Astrocyte (in vitro differentiated cells and primary cell): ENCODE measurements around the gene NWD2. TPM values are rescaled to one million over a fixed set of nuclear protein-coding genes. Genes with fewer than 3 reads are reported as not detected.

Experiments
- DNase-seq: peaks from one replicate; pipeline ENCODE4 v3.0.0-alpha.2; 2010; ENCODE audit warnings: low read depth
- FAIRE-seq: peaks from 2 replicates; lab custom pipeline; 2011; peaks lifted over from hg19 to GRCh38; lab: Jason Lieb, UNC
- H2AFZ ChIP-seq: 2 replicates; pipeline ENCODE4 v1.6.0; 2012; ENCODE audit warnings: low read depth, low read length, inconsistent platforms
- H3K27ac ChIP-seq: 2 replicates; pipeline ENCODE4 v1.5.1; 2011; ENCODE audit warnings: low read depth, low read length, inconsistent platforms
- H3K27me3 ChIP-seq: 2 replicates; pipeline ENCODE4 v1.6.0; 2011; ENCODE audit warnings: low read length, inconsistent platforms; ENCODE audit not compliant: insufficient read depth
- H3K36me3 ChIP-seq: 2 replicates; pipeline ENCODE4 v1.5.1; 2011; ENCODE audit warnings: low read length, inconsistent platforms; ENCODE audit not compliant: insufficient read depth
- H3K4me1 ChIP-seq: 2 replicates; pipeline ENCODE4 v1.5.1; 2011; ENCODE audit warnings: low read length, inconsistent platforms; ENCODE audit not compliant: insufficient read depth
- H3K4me2 ChIP-seq: 2 replicates; pipeline ENCODE4 v1.6.0; 2012; ENCODE audit warnings: low read length, inconsistent platforms
- H3K4me3 ChIP-seq: 2 replicates; pipeline ENCODE4 v1.5.1; 2011; ENCODE audit warnings: low read depth, mild to moderate bottlenecking, low read length, inconsistent platforms; ENCODE audit not compliant: insufficient read depth
- H3K79me2 ChIP-seq: 2 replicates; pipeline ENCODE4 v1.6.0; 2012; ENCODE audit warnings: mild to moderate bottlenecking, low read length, inconsistent platforms; ENCODE audit not compliant: insufficient read depth
- H3K9ac ChIP-seq: 2 replicates; pipeline ENCODE4 v1.6.0; 2012; ENCODE audit warnings: mild to moderate bottlenecking, low read length, inconsistent platforms
- H3K9me3 ChIP-seq: 2 replicates; pipeline ENCODE4 v1.5.1; 2012; ENCODE audit warnings: low read depth, mild to moderate bottlenecking, low read length, inconsistent platforms; ENCODE audit not compliant: insufficient read depth
- H4K20me1 ChIP-seq: 2 replicates; pipeline ENCODE4 v1.6.0; 2012; ENCODE audit warnings: low read length, inconsistent platforms; ENCODE audit not compliant: insufficient read depth
- H3K27ac Mint-ChIP-seq: one replicate; pipeline ENCODE4 v1.8.0; 2021; ENCODE audit warnings: mild to moderate bottlenecking, mixed read lengths; ENCODE audit not compliant: unreplicated experiment
- H3K27me3 Mint-ChIP-seq: one replicate; pipeline ENCODE4 v1.8.0; 2021; ENCODE audit warnings: low read depth, mixed read lengths; ENCODE audit not compliant: unreplicated experiment
- H3K36me3 Mint-ChIP-seq: one replicate; pipeline ENCODE4 v1.8.0; 2021; ENCODE audit warnings: low read depth, mixed read lengths; ENCODE audit not compliant: unreplicated experiment
- H3K4me1 Mint-ChIP-seq: one replicate; pipeline ENCODE4 v1.8.0; 2021; ENCODE audit warnings: low read depth, mixed read lengths; ENCODE audit not compliant: unreplicated experiment
- H3K4me3 Mint-ChIP-seq: one replicate; pipeline ENCODE4 v1.8.0; 2021; ENCODE audit warnings: mild to moderate bottlenecking, moderate library complexity, mixed read lengths; ENCODE audit not compliant: unreplicated experiment
- H3K9me3 Mint-ChIP-seq: one replicate; pipeline ENCODE4 v1.8.0; 2021; ENCODE audit warnings: mild to moderate bottlenecking, mixed read lengths; ENCODE audit not compliant: unreplicated experiment
- EZH2 ChIP-seq: IDR thresholded peaks from 2 replicates; pipeline ENCODE4 v1.6.1; 2012; ENCODE audit warnings: mild to moderate bottlenecking, low read length, inconsistent platforms; ENCODE audit not compliant: insufficient read depth
- total RNA-seq: library from RNA; stranded (reverse); gene quantifications from 2 replicates; pipeline ENCODE4 v1.2.1, GENCODE V29; 2021
- TF ChIP-seq, protein P1 (sequence below): IDR thresholded peaks from 2 replicates; pipeline ENCODE4 v1.5.1; 2011; ENCODE audit warnings: low read depth, mild to moderate bottlenecking, inconsistent platforms, low read length, moderate library complexity; ENCODE audit not compliant: insufficient read depth

Gene NWD2
- total RNA-seq, 1 donor from 2014 or later: not detected

DNA sequence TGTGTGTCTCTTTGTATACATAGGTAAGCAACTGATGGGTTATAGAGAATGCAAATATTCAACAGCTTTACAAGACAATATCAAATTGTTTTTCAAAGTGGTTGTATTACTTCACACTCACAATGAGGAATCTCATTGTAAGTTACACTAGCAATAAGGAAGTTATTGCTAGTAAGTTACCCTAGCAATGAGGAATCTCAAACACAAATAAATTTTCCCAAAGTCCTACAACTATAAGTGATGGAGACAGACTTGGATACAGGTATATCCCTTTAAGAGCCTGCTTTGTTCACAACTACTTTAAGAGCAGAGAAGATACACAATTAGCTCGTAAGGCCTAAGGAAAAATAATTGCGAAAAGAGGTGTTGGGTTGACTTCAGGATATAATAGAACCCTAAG is 28.3 kb upstream of the NWD2 start:
- no peaks in the 10 kb centered on the region for H3K9me3 Mint-ChIP-seq
- no peak overlapping the region for H3K4me3 Mint-ChIP-seq
- H3K4me2 ChIP-seq: no peak overlapping the region
- no peaks in the 10 kb centered on the region for H3K4me1 ChIP-seq
- no peaks in the 10 kb centered on the region for H3K36me3 Mint-ChIP-seq
- H3K27me3 ChIP-seq: no peaks in the 10 kb centered on the region
- peaks cover 8% of the 10 kb centered on the region for H3K27me3 Mint-ChIP-seq
- no peaks in the 10 kb centered on the region for H3K79me2 ChIP-seq
- H3K4me1 Mint-ChIP-seq: peaks cover 2% of the 10 kb centered on the region
- DNase-seq (no peak), FAIRE-seq (peak; percentile 13)
- no peak overlapping the region for H3K9ac ChIP-seq
- no peak overlapping the region for H3K4me3 ChIP-seq
- no peak overlapping the region for H2AFZ ChIP-seq
- H3K9me3 ChIP-seq: no peaks in the 10 kb centered on the region
- TF ChIP-seq, protein P1, sequence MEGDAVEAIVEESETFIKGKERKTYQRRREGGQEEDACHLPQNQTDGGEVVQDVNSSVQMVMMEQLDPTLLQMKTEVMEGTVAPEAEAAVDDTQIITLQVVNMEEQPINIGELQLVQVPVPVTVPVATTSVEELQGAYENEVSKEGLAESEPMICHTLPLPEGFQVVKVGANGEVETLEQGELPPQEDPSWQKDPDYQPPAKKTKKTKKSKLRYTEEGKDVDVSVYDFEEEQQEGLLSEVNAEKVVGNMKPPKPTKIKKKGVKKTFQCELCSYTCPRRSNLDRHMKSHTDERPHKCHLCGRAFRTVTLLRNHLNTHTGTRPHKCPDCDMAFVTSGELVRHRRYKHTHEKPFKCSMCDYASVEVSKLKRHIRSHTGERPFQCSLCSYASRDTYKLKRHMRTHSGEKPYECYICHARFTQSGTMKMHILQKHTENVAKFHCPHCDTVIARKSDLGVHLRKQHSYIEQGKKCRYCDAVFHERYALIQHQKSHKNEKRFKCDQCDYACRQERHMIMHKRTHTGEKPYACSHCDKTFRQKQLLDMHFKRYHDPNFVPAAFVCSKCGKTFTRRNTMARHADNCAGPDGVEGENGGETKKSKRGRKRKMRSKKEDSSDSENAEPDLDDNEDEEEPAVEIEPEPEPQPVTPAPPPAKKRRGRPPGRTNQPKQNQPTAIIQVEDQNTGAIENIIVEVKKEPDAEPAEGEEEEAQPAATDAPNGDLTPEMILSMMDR: no peak
- TF ChIP-seq EZH2: no peak
- no peak overlapping the region for H3K27ac Mint-ChIP-seq
- H4K20me1 ChIP-seq: no peaks in the 10 kb centered on the region
- H3K27ac ChIP-seq: no peak overlapping the region
- H3K36me3 ChIP-seq: no peaks in the 10 kb centered on the region

DNA sequence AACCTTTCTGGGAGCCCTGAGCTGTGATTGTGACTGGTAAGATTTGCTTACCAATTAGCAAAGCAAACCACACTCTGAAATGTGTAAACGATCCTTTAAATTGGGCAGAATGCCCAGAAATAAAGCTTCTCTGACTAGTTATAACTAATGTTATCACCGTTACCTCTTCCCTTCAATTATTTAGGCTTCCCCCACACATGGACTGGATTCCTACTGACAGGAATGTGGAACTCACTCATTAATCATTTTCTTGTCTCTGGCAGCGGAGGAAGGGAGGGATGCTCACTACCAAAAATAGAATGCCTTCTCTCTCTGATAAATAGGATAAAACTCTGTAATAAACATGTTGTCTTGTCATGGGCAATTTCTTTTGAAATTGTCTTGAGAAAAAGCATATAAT is 25.3 kb upstream of the NWD2 start:
- H3K4me2 ChIP-seq: no peak overlapping the region
- H3K4me1 Mint-ChIP-seq: peaks cover 2% of the 10 kb centered on the region
- no peaks in the 10 kb centered on the region for H3K36me3 ChIP-seq
- no peaks in the 10 kb centered on the region for H3K27me3 ChIP-seq
- H3K9me3 Mint-ChIP-seq: no peaks in the 10 kb centered on the region
- no peaks in the 10 kb centered on the region for H3K79me2 ChIP-seq
- H3K9ac ChIP-seq: no peak overlapping the region
- TF ChIP-seq, protein P1: no peak
- no peak for TF ChIP-seq EZH2
- DNase-seq: no peak
- FAIRE-seq: no peak
- H3K9me3 ChIP-seq: no peaks in the 10 kb centered on the region
- no peaks in the 10 kb centered on the region for H3K4me1 ChIP-seq
- H3K4me3 ChIP-seq: no peak overlapping the region
- H3K27me3 Mint-ChIP-seq: peaks cover 1% of the 10 kb centered on the region
- no peaks in the 10 kb centered on the region for H3K36me3 Mint-ChIP-seq
- H3K27ac ChIP-seq: no peak overlapping the region
- no peaks in the 10 kb centered on the region for H4K20me1 ChIP-seq
- no peak overlapping the region for H2AFZ ChIP-seq
- no peak overlapping the region for H3K27ac Mint-ChIP-seq
- H3K4me3 Mint-ChIP-seq: no peak overlapping the region

DNA sequence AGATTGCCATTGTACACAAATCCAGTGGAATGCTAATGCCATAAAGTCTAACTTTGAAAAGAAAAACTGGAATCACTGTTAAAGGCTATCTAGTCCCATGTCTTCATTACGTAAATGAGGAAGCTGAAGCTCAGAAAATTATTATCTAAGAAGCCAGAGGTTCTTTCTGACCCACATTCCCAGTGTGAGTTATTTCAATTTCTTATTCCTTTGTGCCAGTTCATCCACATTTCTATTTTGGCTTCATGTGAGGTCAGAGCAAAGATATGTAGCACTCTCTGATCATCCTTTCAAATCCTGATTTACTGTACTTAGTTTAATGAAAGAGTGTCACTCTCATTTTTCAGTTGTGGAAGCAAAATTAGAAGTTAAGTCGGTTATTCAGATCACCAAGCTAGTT is 24.6 kb upstream of the NWD2 start:
- no peak for TF ChIP-seq EZH2
- TF ChIP-seq, protein P1: no peak
- H3K27me3 Mint-ChIP-seq: peaks cover 3% of the 10 kb centered on the region
- no peak for FAIRE-seq

More for the DNA sequence above, 24.6 kb upstream of the NWD2 start:
- H3K9me3 ChIP-seq: no peaks in the 10 kb centered on the region
- H3K27me3 ChIP-seq: no peaks in the 10 kb centered on the region
- no peak overlapping the region for H3K9ac ChIP-seq
- H3K4me2 ChIP-seq: no peak overlapping the region
- no peak overlapping the region for H2AFZ ChIP-seq
- H3K4me1 ChIP-seq: no peaks in the 10 kb centered on the region
- no peak overlapping the region for H3K4me3 ChIP-seq
- Mint-ChIP-seq H3K4me1 (peaks cover 2% of the 10 kb centered on the region), H3K9me3 (no peaks in the 10 kb centered on the region), H3K4me3 (no peak overlapping the region), H3K27ac (no peak overlapping the region), H3K36me3 (no peaks in the 10 kb centered on the region)
- no peak for DNase-seq
- no peak overlapping the region for H3K27ac ChIP-seq
- H3K36me3 ChIP-seq: no peaks in the 10 kb centered on the region
- no peaks in the 10 kb centered on the region for H4K20me1 ChIP-seq
- H3K79me2 ChIP-seq: no peaks in the 10 kb centered on the region
